ENCODE measurements around the gene CMTM7.

The CMTM7 gene

DNA sequence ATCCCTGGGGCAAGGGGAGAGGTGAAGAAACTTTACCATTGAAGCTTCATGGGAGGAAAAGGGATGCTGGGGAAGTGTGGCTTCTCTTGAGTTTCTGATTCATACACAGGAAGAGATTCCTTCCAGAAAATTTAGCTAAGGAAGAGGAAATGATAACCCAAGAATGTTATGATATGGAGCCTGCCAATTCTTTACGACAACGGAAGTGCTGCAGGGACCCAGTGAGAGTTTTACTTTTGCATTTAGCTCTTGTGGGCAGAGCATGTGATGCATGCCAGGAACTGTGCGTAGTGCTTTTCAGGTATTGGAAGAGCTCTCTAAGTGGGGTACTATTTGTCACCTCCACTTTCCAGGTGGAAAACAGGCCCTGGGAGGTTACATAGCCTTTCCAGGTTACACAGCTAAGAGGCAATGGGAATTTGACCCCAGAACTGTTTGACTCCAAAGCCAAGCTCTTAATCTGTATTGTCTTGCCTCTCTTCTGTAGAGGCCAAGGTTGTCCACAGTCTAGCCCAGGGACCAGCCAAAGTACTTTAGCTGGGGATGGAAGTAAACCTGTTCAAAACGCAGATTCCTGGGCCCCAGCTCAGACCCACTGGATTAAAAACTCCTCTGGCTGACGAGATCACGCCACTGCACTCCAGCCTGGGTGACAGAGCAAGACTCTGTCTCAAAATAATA lies 23.0 kb downstream of the CMTM7 start:
- Histone ChIP-seq H3K27me3 (ENCODE audit: insufficient read depth, insufficient read length) (no peaks in the 10 kb centered on the region), H3K36me3 (ENCODE audit: insufficient read depth, insufficient read length, low read length) (no peaks in the 10 kb centered on the region), H3K4me1 (ENCODE audit: insufficient read depth, insufficient read length) (peaks cover 5% of the 10 kb centered on the region), H3K9me3 (ENCODE audit: insufficient read depth, low read length) (peaks cover 9% of the 10 kb centered on the region; the same call in 1 of the 2 replicates), H3K9ac (ENCODE audit: insufficient read length, low read depth) (no peak overlapping the region), H3K4me3 (ENCODE audit: insufficient read length, low read depth) (no peak overlapping the region)
- no peak for TF ChIP-seq YY1 (IDR thresholded peaks at IDR 0.05; ENCODE audit: insufficient read depth, insufficient read length)
- no peak for TF ChIP-seq ZNF274 (IDR thresholded peaks at IDR 0.05; ENCODE audit: low read depth, low read length)
- no peak for TF ChIP-seq SUZ12 (IDR thresholded peaks at IDR 0.05; ENCODE audit: extremely low read depth, insufficient read depth, insufficient read length)
- DNase-seq (ENCODE audit: low read depth, low spot score) = no peak

DNA sequence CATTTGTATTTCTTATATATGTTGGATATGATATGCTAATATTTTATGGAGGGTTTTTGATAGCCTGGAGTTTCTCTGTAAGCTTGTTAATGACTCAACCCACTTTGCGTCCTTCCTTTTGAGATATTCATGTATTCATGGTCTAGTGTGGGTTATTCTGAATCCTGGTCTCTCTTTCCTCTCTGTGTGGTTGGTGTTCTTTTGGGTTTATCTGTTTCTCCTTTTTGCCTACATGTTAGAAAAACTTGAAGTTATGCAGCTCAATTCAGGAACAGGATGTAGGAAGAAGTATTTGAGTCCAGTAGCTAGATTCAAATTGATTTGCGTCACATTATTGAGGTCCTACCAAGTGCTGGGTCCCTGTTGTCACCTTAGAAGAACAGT lies 28.1 kb downstream of the CMTM7 start:
- Histone ChIP-seq H3K36me3 (ENCODE audit: insufficient read depth, insufficient read length, low read length) (no peaks in the 10 kb centered on the region), H3K4me3 (ENCODE audit: insufficient read length, low read depth) (no peak overlapping the region), H3K27me3 (ENCODE audit: insufficient read depth, insufficient read length) (no peaks in the 10 kb centered on the region), H3K4me1 (ENCODE audit: insufficient read depth, insufficient read length) (peaks cover 11% of the 10 kb centered on the region), H3K9ac (ENCODE audit: insufficient read length, low read depth) (peak overlapping the region; percentile 29), H3K9me3 (ENCODE audit: insufficient read depth, low read length) (peaks cover 9% of the 10 kb centered on the region; the same call in 1 of the 2 replicates)
- no peak for TF ChIP-seq ZNF274 (IDR thresholded peaks at IDR 0.05; ENCODE audit: low read depth, low read length)
- no peak for TF ChIP-seq YY1 (IDR thresholded peaks at IDR 0.05; ENCODE audit: insufficient read depth, insufficient read length)
- DNase-seq (ENCODE audit: low read depth, low spot score) = no peak

- H3K4me1 ChIP-seq (ENCODE audit: insufficient read depth, insufficient read length) = peaks cover 11% of the 10 kb centered on the region
- peaks cover 9% of the 10 kb centered on the region; the same call in 1 of the 2 replicates for H3K9me3 ChIP-seq (ENCODE audit: insufficient read depth, low read length)
- no peak overlapping the region for H3K4me3 ChIP-seq (ENCODE audit: insufficient read length, low read depth)
- H3K27me3 ChIP-seq (ENCODE audit: insufficient read depth, insufficient read length) = no peaks in the 10 kb centered on the region
- TF ChIP-seq ZNF274 (IDR thresholded peaks at IDR 0.05; ENCODE audit: low read depth, low read length) = no peak
- H3K36me3 ChIP-seq (ENCODE audit: insufficient read depth, insufficient read length, low read length) = no peaks in the 10 kb centered on the region
- H3K9ac ChIP-seq (ENCODE audit: insufficient read length, low read depth) = peak overlapping the region; percentile 59
- peak; percentile 42 for DNase-seq (ENCODE audit: low read depth, low spot score)
These were observed 28.7 kb downstream of the CMTM7 start for GRCh38 chr3:32420126-32421038.

GRCh38 chr3:32421185-32421584 lies 29.5 kb downstream of the CMTM7 start:
- Histone ChIP-seq H3K36me3 (ENCODE audit: insufficient read depth, insufficient read length, low read length) (no peaks in the 10 kb centered on the region), H3K9ac (ENCODE audit: insufficient read length, low read depth) (peak overlapping the region; percentile 59), H3K4me3 (ENCODE audit: insufficient read length, low read depth) (no peak overlapping the region), H3K4me1 (ENCODE audit: insufficient read depth, insufficient read length) (peaks cover 11% of the 10 kb centered on the region), H3K9me3 (ENCODE audit: insufficient read depth, low read length) (peaks cover 9% of the 10 kb centered on the region; the same call in 1 of the 2 replicates), H3K27me3 (ENCODE audit: insufficient read depth, insufficient read length) (no peaks in the 10 kb centered on the region)
- TF ChIP-seq ZNF274 (IDR thresholded peaks at IDR 0.05; ENCODE audit: low read depth, low read length) = no peak
- TF ChIP-seq SUZ12 (IDR thresholded peaks at IDR 0.05; ENCODE audit: extremely low read depth, insufficient read depth, insufficient read length) = no peak
- TF ChIP-seq YY1 (IDR thresholded peaks at IDR 0.05; ENCODE audit: insufficient read depth, insufficient read length) = no peak
- DNase-seq (ENCODE audit: low read depth, low spot score) = no peak

DNA sequence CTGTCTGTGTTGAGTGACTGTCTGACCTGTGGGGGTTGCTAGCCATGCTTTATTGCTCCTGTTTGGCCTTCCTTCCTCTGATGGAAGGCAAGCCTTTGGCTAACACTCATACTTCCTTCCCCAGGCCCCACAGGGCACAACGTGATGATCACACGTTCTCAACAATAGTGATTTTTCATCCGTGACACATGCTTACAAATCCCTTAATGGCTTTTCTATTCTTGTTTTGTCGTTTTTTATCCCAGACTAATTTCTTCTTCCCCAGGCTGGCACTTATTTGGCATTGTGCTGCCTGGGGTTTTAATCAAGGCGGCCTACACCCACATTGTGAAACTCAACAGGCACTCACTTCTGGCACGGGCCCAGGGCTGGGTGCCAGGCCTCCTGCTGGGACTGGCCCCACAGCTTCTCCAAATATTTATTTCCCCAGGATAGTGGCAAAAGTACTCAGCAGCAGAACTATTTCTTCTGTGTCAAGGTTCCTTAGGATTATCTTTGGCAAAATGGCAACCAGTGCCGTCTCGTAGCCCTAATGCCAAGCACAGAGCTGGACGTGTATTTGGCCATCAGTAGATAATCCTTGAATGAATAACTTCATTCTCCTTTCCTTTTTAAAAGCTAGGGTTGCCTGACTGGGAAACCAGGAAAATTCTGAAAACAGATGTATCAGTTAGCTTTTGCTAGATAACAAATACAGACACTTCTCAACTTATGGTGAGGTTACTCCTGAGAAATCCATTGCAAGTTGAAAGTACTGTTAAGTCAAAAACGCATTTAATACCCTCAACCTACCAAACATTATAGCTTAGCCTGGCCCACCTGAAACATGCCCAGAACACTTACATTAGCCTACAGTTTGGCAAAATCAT lies 30.6 kb downstream of the CMTM7 start:
- Histone ChIP-seq H3K4me3 (ENCODE audit: insufficient read length, low read depth) (no peak overlapping the region), H3K9me3 (ENCODE audit: insufficient read depth, low read length) (peaks cover 9% of the 10 kb centered on the region; the same call in 1 of the 2 replicates), H3K9ac (ENCODE audit: insufficient read length, low read depth) (no peak overlapping the region), H3K36me3 (ENCODE audit: insufficient read depth, insufficient read length, low read length) (no peaks in the 10 kb centered on the region), H3K27me3 (ENCODE audit: insufficient read depth, insufficient read length) (no peaks in the 10 kb centered on the region), H3K4me1 (ENCODE audit: insufficient read depth, insufficient read length) (peaks cover 11% of the 10 kb centered on the region)
- no peak for TF ChIP-seq SUZ12 (IDR thresholded peaks at IDR 0.05; ENCODE audit: extremely low read depth, insufficient read depth, insufficient read length)
- DNase-seq (ENCODE audit: low read depth, low spot score) = no peak

DNA sequence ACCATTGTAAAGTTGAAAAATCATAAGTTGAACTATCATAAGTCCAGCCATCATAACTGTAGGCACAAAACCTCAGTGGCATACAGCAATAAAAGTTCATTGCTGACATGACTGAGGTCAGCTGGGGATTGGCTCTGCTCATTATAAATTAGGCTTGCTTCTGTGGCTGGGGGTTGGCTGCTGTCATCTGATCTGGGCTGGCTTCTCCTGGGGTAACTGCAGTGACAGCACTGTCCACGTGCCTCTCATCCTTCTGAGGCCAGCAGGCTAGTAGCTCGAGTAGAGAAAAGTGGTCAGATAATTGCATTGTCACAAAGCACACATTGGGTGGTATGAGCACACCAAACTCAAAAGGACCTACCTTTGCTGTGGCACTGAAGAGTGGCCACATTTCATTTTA lies 31.3 kb downstream of the CMTM7 start:
- peaks cover 11% of the 10 kb centered on the region for H3K4me1 ChIP-seq (ENCODE audit: insufficient read depth, insufficient read length)
- H3K9me3 ChIP-seq (ENCODE audit: insufficient read depth, low read length) = peaks cover 9% of the 10 kb centered on the region; the same call in 1 of the 2 replicates
- no peak for DNase-seq (ENCODE audit: low read depth, low spot score)
- no peaks in the 10 kb centered on the region for H3K36me3 ChIP-seq (ENCODE audit: insufficient read depth, insufficient read length, low read length)
- H3K9ac ChIP-seq (ENCODE audit: insufficient read length, low read depth) = no peak overlapping the region
- no peak overlapping the region for H3K4me3 ChIP-seq (ENCODE audit: insufficient read length, low read depth)
- TF ChIP-seq YY1 (IDR thresholded peaks at IDR 0.05; ENCODE audit: insufficient read depth, insufficient read length) (no peak), SUZ12 (IDR thresholded peaks at IDR 0.05; ENCODE audit: extremely low read depth, insufficient read depth, insufficient read length) (no peak), ZNF274 (IDR thresholded peaks at IDR 0.05; ENCODE audit: low read depth, low read length) (no peak)
- no peaks in the 10 kb centered on the region for H3K27me3 ChIP-seq (ENCODE audit: insufficient read depth, insufficient read length)

GRCh38 chr3:32423534-32423933 lies 31.9 kb downstream of the CMTM7 start:
- Histone ChIP-seq H3K36me3 (ENCODE audit: insufficient read depth, insufficient read length, low read length) (no peaks in the 10 kb centered on the region), H3K9ac (ENCODE audit: insufficient read length, low read depth) (no peak overlapping the region), H3K4me1 (ENCODE audit: insufficient read depth, insufficient read length) (peaks cover 11% of the 10 kb centered on the region), H3K9me3 (ENCODE audit: insufficient read depth, low read length) (peaks cover 7% of the 10 kb centered on the region; the same call in 1 of the 2 replicates), H3K4me3 (ENCODE audit: insufficient read length, low read depth) (no peak overlapping the region), H3K27me3 (ENCODE audit: insufficient read depth, insufficient read length) (no peaks in the 10 kb centered on the region)
- TF ChIP-seq SUZ12 (IDR thresholded peaks at IDR 0.05; ENCODE audit: extremely low read depth, insufficient read depth, insufficient read length) = no peak
- TF ChIP-seq ZNF274 (IDR thresholded peaks at IDR 0.05; ENCODE audit: low read depth, low read length) = no peak
- TF ChIP-seq YY1 (IDR thresholded peaks at IDR 0.05; ENCODE audit: insufficient read depth, insufficient read length) = no peak
- no peak for DNase-seq (ENCODE audit: low read depth, low spot score)
